Cerebellar cortex (tissue), 1 donor: ENCODE measurements around the gene SLC7A14.

ENCODE experiments used
- DNase-seq: peaks from one replicate; pipeline ENCODE4 v3.0.0-alpha.2; 2015; ENCODE audit warnings: low spot score

Gene SLC7A14

GRCh38 chr3:170585937-170586310, at the start of gene SLC7A14:
SLC7A14 (minus strand) TSS chr3:170586075; CDS start chr3:170526936, 59,139 bp downstream.
- peak; percentile 80 for DNase-seq

GRCh38 chr3:170635385-170635735, 49.5 kb upstream of the SLC7A14 start:
- no peak for DNase-seq

GRCh38 chr3:170634663-170635384, 48.9 kb upstream of the SLC7A14 start:
- no peak for DNase-seq

GRCh38 chr3:170633573-170633972, 47.7 kb upstream of the SLC7A14 start:
- DNase-seq = no peak

- no peak for DNase-seq
Measured at GRCh38 chr3:170632780-170633179, 46.9 kb upstream of the SLC7A14 start.

GRCh38 chr3:170631755-170632488, 46.0 kb upstream of the SLC7A14 start:
- DNase-seq = no peak

GRCh38 chr3:170623524-170623923, 37.6 kb upstream of the SLC7A14 start:
- no peak for DNase-seq

- no peak for DNase-seq
Measured at GRCh38 chr3:170622369-170623159, 36.7 kb upstream of the SLC7A14 start.

GRCh38 chr3:170621256-170621655, 35.4 kb upstream of the SLC7A14 start:
- DNase-seq = no peak

- peak; percentile 64 for DNase-seq
Measured at GRCh38 chr3:170614214-170614966, 28.5 kb upstream of the SLC7A14 start.

GRCh38 chr3:170611751-170612150, 25.9 kb upstream of the SLC7A14 start:
- peak; percentile 66 for DNase-seq

GRCh38 chr3:170610321-170610884, 24.5 kb upstream of the SLC7A14 start:
- no peak for DNase-seq

- no peak for DNase-seq
Measured at GRCh38 chr3:170608475-170608874, 22.6 kb upstream of the SLC7A14 start.

- no peak for DNase-seq
Measured at GRCh38 chr3:170606675-170607074, 20.8 kb upstream of the SLC7A14 start.

- DNase-seq = no peak
Measured at GRCh38 chr3:170605490-170605889, 19.6 kb upstream of the SLC7A14 start.

GRCh38 chr3:170603770-170604510, 18.1 kb upstream of the SLC7A14 start:
- no peak for DNase-seq

GRCh38 chr3:170602556-170602955, 16.7 kb upstream of the SLC7A14 start:
- no peak for DNase-seq

GRCh38 chr3:170600005-170600624, 14.2 kb upstream of the SLC7A14 start:
- no peak for DNase-seq

GRCh38 chr3:170599091-170599490, 13.2 kb upstream of the SLC7A14 start:
- DNase-seq = no peak

- DNase-seq = peak; percentile 83
Measured at GRCh38 chr3:170598091-170598502, 12.2 kb upstream of the SLC7A14 start.
